Trophoblast cell (in vitro differentiated cells and primary cell): Measurements from ENCODE around the gene ACP4.

ENCODE experiments used
- DNase-seq, 2 donors: peaks; one replicate each; pipeline ENCODE4 v3.0.0-alpha.2; 2016
- H2AFZ ChIP-seq: 2 replicates; pipeline ENCODE4 v1.6.1; 2013; ENCODE audit warnings: low read length, moderate library complexity, mild to moderate bottlenecking; ENCODE audit not compliant: insufficient read depth, poor library complexity
- H2AK5ac ChIP-seq: 2 replicates; pipeline ENCODE4 v1.6.1; 2013; ENCODE audit warnings: mild to moderate bottlenecking, low read length
- H2BK120ac ChIP-seq: 2 replicates; pipeline ENCODE4 v1.6.1; 2013; ENCODE audit warnings: low read length, mild to moderate bottlenecking, moderate library complexity; ENCODE audit not compliant: insufficient read depth, poor library complexity
- H2BK12ac ChIP-seq: 2 replicates; pipeline ENCODE4 v1.6.1; 2013; ENCODE audit warnings: mild to moderate bottlenecking, low read length, moderate library complexity
- H2BK5ac ChIP-seq: 2 replicates; pipeline ENCODE4 v1.6.1; 2013; ENCODE audit warnings: low read length, low read depth, moderate library complexity, mild to moderate bottlenecking; ENCODE audit not compliant: poor library complexity
- H3K14ac ChIP-seq: 2 replicates; pipeline ENCODE4 v1.6.1; 2013; ENCODE audit warnings: mild to moderate bottlenecking, low read length
- H3K18ac ChIP-seq: 2 replicates; pipeline ENCODE4 v1.6.1; 2013; ENCODE audit warnings: mild to moderate bottlenecking, low read length
- H3K23ac ChIP-seq: 2 replicates; pipeline ENCODE4 v1.6.1; 2013; ENCODE audit warnings: low read length
- H3K27ac ChIP-seq: 2 replicates; pipeline ENCODE4 v1.5.1; 2013; ENCODE audit warnings: low read depth, mild to moderate bottlenecking, inconsistent platforms, low read length, moderate library complexity
- H3K27me3 ChIP-seq: 2 replicates; pipeline ENCODE4 v1.6.1; 2013; ENCODE audit warnings: inconsistent platforms, mild to moderate bottlenecking, low read length, moderate library complexity; ENCODE audit not compliant: insufficient read depth
- H3K36me3 ChIP-seq, 2 experiments: 1 replicate in 1 of 2; 2 replicates in 1 of 2; pipeline ENCODE4 v1.6.1; 2013; ENCODE audit warnings: low read length in 2 of 2, mild to moderate bottlenecking in 2 of 2, moderate library complexity in 1 of 2; ENCODE audit not compliant: insufficient read depth in 2 of 2, control insufficient read depth in 1 of 2
- H3K4ac ChIP-seq: 2 replicates; pipeline ENCODE4 v1.6.1; 2013; ENCODE audit warnings: low read depth, mild to moderate bottlenecking, low read length, moderate library complexity
- H3K4me1 ChIP-seq, 2 experiments: 1 replicate in 1 of 2; 2 replicates in 1 of 2; pipeline ENCODE4 v1.6.1; 2013; ENCODE audit warnings: low read length in 2 of 2, mild to moderate bottlenecking in 2 of 2, moderate library complexity in 1 of 2; ENCODE audit not compliant: insufficient read depth in 2 of 2, control insufficient read depth in 1 of 2
- H3K4me2 ChIP-seq: 2 replicates; pipeline ENCODE4 v1.6.1; 2013; ENCODE audit warnings: inconsistent platforms, mild to moderate bottlenecking, low read length, moderate library complexity
- H3K4me3 ChIP-seq: 2 replicates; pipeline ENCODE4 v1.5.1; 2013; ENCODE audit warnings: mild to moderate bottlenecking, low read depth, low read length, inconsistent platforms
- H3K79me1 ChIP-seq: one replicate; pipeline ENCODE4 v1.6.1; 2013; ENCODE audit warnings: low read length
- H3K79me2 ChIP-seq: 2 replicates; pipeline ENCODE4 v1.6.1; 2013; ENCODE audit warnings: low read length, mild to moderate bottlenecking; ENCODE audit not compliant: control insufficient read depth, insufficient read depth, poor library complexity
- H3K9ac ChIP-seq: 2 replicates; pipeline ENCODE4 v1.6.1; 2013; ENCODE audit warnings: mild to moderate bottlenecking, low read length
- H3K9me3 ChIP-seq: 2 replicates; pipeline ENCODE4 v1.6.1; 2013; ENCODE audit warnings: low read depth, mild to moderate bottlenecking, control low read depth, inconsistent platforms, low read length; ENCODE audit not compliant: insufficient read depth
- H4K12ac ChIP-seq: 2 replicates; pipeline ENCODE4 v1.6.1; 2013; ENCODE audit warnings: low read depth, mild to moderate bottlenecking, low read length, moderate library complexity
- H4K8ac ChIP-seq: 2 replicates; pipeline ENCODE4 v1.6.1; 2013; ENCODE audit warnings: low read depth, mild to moderate bottlenecking, low read length, moderate library complexity
- H4K91ac ChIP-seq: one replicate; pipeline ENCODE4 v1.6.1; 2013; ENCODE audit warnings: low read depth, mild to moderate bottlenecking, low read length, moderate library complexity
- WGBS: extraction: QIAGEN DNeasy Blood & Tissue Kit; methylation state at CpG from one replicate; pipeline ENCODE4 v1.1.7; 2013; ENCODE audit warnings: missing lambda C conversion rate; ENCODE audit not compliant: insufficient read length, insufficient coverage; ENCODE audit errors: extremely low coverage; 5-methylcytosine and 5-hydroxymethylcytosine counted together

The ACP4 gene

DNA sequence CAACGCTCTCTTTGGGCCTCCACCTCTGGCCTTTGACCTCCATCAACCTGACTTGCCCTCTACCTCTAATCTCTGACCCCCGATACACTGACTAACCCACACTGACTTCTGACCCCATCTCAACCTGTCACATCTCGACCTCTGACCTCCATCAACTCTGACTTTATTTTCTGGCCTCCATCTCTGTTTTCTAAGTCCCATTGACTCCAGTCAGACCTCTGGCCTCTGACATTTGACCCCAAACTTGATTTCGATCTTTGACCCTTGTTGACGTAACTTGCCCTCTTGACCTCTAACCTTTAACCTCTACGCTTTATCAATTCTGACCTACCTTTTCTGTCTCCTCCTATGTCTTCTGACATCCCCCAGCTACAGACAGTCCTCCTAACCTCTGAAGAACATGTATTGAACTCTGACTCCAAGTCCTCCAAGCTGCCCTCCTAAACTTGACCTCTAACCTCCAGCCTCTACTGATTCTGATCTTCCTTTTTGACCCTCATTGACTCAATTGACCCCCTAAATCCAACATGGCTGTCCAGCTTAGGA, 780 bp downstream of the ACP4 start:
- Histone ChIP-seq H3K27ac (no peak overlapping the region), H4K12ac (no peak overlapping the region), H3K18ac (no peak overlapping the region), H2AFZ (no peak overlapping the region), H3K9me3 (no peaks in the 10 kb centered on the region), H3K4me3 (no peak overlapping the region), H3K79me1 (no peaks in the 10 kb centered on the region), H3K4ac (no peak overlapping the region), H2AK5ac (no peak overlapping the region), H4K8ac (no peak overlapping the region), H3K23ac (no peak overlapping the region), H2BK120ac (no peak overlapping the region), H3K4me2 (no peak overlapping the region), H3K79me2 (no peaks in the 10 kb centered on the region), H3K4me1 (no peaks in the 10 kb centered on the region), H3K36me3 (peaks cover 4 to 5% of the 10 kb centered on the region in 2 experiments), H2BK5ac (no peak overlapping the region), H3K9ac (no peak overlapping the region), H2BK12ac (no peak overlapping the region), H4K91ac (no peak overlapping the region), H3K27me3 (no peaks in the 10 kb centered on the region), H3K14ac (no peak overlapping the region)
- DNase-seq: no peak
- WGBS: no CpG with 5 or more reads among the region's 6 CpGs

DNA sequence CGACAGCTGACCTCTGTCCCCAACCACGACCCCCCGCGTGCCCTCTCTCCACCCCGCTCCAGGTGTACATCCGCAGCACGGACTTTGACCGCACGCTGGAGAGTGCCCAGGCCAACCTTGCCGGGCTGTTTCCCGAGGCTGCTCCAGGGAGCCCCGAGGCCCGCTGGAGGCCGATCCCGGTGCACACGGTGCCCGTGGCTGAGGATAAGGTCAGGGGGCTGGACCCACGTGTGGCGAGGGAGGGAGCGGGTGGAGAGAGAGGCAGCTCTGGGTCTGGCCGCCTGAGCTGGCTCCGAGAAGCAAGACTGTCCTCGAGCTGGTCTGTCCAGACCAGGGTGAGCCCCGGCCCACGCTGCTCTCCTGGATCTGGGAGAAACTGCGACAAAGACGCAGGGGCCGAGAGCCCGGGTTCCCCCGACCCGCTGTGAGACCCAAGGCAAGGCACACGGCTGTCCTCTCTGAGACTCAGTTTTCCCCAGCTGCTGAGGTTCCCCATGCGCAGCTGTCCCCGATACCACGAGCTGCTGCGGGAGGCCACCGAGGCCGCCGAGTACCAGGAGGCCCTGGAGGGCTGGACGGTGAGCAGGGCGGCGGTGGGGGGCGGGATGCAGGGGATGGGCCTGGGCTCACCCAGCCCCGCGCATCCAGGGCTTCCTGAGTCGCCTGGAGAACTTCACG, 1.5 kb downstream of the ACP4 start:
- H3K14ac ChIP-seq: no peak overlapping the region
- H3K23ac ChIP-seq: no peak overlapping the region
- H3K4ac ChIP-seq: no peak overlapping the region
- no peak overlapping the region for H3K9ac ChIP-seq
- H3K4me3 ChIP-seq: no peak overlapping the region
- no peak overlapping the region for H4K8ac ChIP-seq
- no peak overlapping the region for H3K18ac ChIP-seq
- no peak overlapping the region for H2AFZ ChIP-seq
- H2AK5ac ChIP-seq: no peak overlapping the region
- no peak overlapping the region for H2BK5ac ChIP-seq
- H3K9me3 ChIP-seq: no peaks in the 10 kb centered on the region
- H3K4me1 ChIP-seq: no peaks in the 10 kb centered on the region
- no peaks in the 10 kb centered on the region for H3K27me3 ChIP-seq
- H4K12ac ChIP-seq: no peak overlapping the region
- H3K4me2 ChIP-seq: no peak overlapping the region
- H3K36me3 ChIP-seq: peaks cover 11% of the 10 kb centered on the region in 2 experiments
- no peak overlapping the region for H3K27ac ChIP-seq
- no peak overlapping the region for H2BK12ac ChIP-seq
- H3K79me1 ChIP-seq: no peaks in the 10 kb centered on the region
- H2BK120ac ChIP-seq: no peak overlapping the region
- no CpG with 5 or more reads among the region's 47 CpGs for WGBS
- DNase-seq: no peak
- H3K79me2 ChIP-seq: no peaks in the 10 kb centered on the region
- no peak overlapping the region for H4K91ac ChIP-seq

DNA sequence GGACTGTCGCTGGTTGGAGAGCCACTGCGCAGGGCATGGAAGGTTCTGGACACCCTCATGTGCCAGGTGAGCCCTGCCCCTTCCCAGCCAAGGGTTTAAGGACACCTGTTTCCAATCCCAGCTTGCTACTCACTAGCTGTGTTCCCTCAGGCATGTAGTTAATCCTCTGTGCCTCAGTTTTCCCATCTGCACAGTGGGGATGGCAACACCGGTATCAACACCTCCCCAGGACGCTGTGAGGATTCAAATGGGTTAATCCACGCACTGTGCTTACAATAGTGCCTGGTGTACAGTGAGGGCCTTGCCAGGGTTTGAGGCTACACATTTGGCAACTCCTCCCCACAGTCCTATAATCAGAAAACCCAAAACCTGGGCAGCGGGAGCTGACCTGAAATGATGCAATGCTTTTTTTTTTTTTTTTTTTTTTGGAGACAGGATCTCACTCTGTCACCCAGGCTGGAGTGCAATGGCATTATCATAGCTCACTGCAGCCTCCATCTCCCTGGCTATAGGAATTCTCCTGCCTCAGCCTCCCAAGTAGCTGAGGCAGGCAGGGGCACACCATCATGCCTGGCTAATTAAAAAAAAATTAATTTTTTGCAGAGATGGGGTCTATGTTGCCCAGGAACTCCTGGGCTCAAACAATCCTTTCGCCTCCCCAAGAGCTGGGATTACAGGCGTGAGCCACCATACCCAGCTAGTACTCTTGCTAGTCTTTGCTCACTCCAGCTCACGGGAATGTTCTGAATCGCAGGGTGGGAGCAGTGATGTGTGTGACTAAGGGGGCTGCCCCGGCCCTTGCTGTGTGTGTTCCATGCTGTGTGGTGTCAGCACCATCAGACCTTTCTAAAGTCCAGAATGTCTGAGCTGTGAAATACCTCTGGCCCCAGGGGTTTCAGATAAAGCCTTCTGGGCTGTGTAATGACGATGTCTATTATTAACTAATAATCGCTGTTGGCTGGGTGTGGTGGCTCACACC, 2.3 kb downstream of the ACP4 start:
- Histone ChIP-seq H4K12ac (no peak overlapping the region), H2BK5ac (no peak overlapping the region), H3K9ac (no peak overlapping the region), H3K14ac (no peak overlapping the region), H3K18ac (no peak overlapping the region), H2BK120ac (no peak overlapping the region), H3K79me1 (no peaks in the 10 kb centered on the region), H2AK5ac (no peak overlapping the region), H3K4me3 (no peak overlapping the region), H3K27me3 (no peaks in the 10 kb centered on the region), H4K91ac (no peak overlapping the region), H3K27ac (no peak overlapping the region), H3K9me3 (no peaks in the 10 kb centered on the region), H3K36me3 (peaks cover 19% of the 10 kb centered on the region in 2 experiments), H3K23ac (no peak overlapping the region), H3K4me2 (no peak overlapping the region), H2AFZ (no peak overlapping the region), H2BK12ac (no peak overlapping the region), H3K4ac (no peak overlapping the region), H3K79me2 (no peaks in the 10 kb centered on the region), H3K4me1 (no peaks in the 10 kb centered on the region), H4K8ac (no peak overlapping the region)
- no peak for DNase-seq
- no CpG with 5 or more reads among the region's 13 CpGs for WGBS

- Histone ChIP-seq H3K36me3 (peaks cover 30% of the 10 kb centered on the region in 2 experiments), H3K18ac (no peak overlapping the region), H4K91ac (no peak overlapping the region), H3K79me2 (no peaks in the 10 kb centered on the region), H2BK5ac (no peak overlapping the region), H2AFZ (no peak overlapping the region), H3K14ac (no peak overlapping the region), H3K27ac (no peak overlapping the region), H4K12ac (no peak overlapping the region), H4K8ac (no peak overlapping the region), H3K4me3 (no peak overlapping the region), H3K9ac (no peak overlapping the region), H2BK120ac (no peak overlapping the region), H3K4me1 (no peaks in the 10 kb centered on the region), H3K9me3 (peaks cover 2% of the 10 kb centered on the region), H2AK5ac (no peak overlapping the region), H3K79me1 (no peaks in the 10 kb centered on the region), H3K4me2 (no peak overlapping the region), H3K4ac (no peak overlapping the region), H2BK12ac (no peak overlapping the region), H3K27me3 (no peaks in the 10 kb centered on the region), H3K23ac (no peak overlapping the region)
- no peak for DNase-seq
- no CpG with 5 or more reads among the region's 11 CpGs for WGBS
Measured at GRCh38 chr19:50793558-50794065, 3.4 kb downstream of the ACP4 start.
